ENCODE results near the gene MYO1D. TPM values are rescaled to one million over a fixed set of nuclear protein-coding genes. Genes with fewer than 3 reads are reported as not detected.

Gene MYO1D
- total RNA-seq, 1 experiment from 2014 or later, result 206 TPM

DNA sequence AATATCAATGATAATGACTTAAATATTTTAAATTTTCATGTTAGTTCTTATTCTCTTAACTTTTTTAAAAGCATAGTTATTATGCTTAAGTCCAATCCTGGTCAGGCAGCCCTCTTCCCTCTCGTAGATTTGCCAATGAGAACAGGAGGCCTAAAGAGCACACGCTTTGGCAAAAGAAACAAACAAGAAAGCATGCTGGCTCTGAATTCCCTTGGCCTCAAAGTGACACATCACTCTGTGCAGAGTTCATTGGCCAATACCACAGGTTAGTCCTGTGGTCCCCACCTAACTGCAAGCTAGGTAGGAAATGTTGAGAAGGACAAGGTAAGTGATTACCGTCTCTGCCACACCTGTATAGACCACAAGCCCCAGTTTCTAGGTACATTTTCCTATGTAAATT, 61.5 kb downstream of the MYO1D start:
- CTCF ChIA-PET, result interaction anchor here (1.4 kb wide), 1 partner anchor 62 kb away, joined by 4 read pairs; the partner anchor contains the start of gene MYO1D
- Mint-ChIP-seq H3K4me3 (ENCODE audit: unreplicated experiment) (no peak overlapping the region), H3K27me3 (ENCODE audit: insufficient read depth, unreplicated experiment) (no peaks in the 10 kb centered on the region), H3K4me1 (ENCODE audit: low read depth, unreplicated experiment) (peaks cover 40% of the 10 kb centered on the region), H3K27ac (ENCODE audit: unreplicated experiment) (no peak overlapping the region), H3K36me3 (ENCODE audit: insufficient read depth, unreplicated experiment) (peaks cover 30% of the 10 kb centered on the region), H3K9me3 (ENCODE audit: unreplicated experiment) (no peaks in the 10 kb centered on the region)
- TF ChIP-seq, protein P1, sequence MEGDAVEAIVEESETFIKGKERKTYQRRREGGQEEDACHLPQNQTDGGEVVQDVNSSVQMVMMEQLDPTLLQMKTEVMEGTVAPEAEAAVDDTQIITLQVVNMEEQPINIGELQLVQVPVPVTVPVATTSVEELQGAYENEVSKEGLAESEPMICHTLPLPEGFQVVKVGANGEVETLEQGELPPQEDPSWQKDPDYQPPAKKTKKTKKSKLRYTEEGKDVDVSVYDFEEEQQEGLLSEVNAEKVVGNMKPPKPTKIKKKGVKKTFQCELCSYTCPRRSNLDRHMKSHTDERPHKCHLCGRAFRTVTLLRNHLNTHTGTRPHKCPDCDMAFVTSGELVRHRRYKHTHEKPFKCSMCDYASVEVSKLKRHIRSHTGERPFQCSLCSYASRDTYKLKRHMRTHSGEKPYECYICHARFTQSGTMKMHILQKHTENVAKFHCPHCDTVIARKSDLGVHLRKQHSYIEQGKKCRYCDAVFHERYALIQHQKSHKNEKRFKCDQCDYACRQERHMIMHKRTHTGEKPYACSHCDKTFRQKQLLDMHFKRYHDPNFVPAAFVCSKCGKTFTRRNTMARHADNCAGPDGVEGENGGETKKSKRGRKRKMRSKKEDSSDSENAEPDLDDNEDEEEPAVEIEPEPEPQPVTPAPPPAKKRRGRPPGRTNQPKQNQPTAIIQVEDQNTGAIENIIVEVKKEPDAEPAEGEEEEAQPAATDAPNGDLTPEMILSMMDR (IDR thresholded peaks at IDR 0.05; ENCODE audit: insufficient read depth in 1 of 2, low read depth in 1 of 2, low read length in 1 of 2, severe bottlenecking in 1 of 2, unreplicated experiment in 1 of 2), result no peak
- H3K4me3 ChIP-seq (ENCODE audit: low read depth, low read length), result no peak overlapping the region
- POLR2A ChIA-PET, result no interaction called here
- H3K36me3 ChIP-seq (ENCODE audit: control insufficient read depth, insufficient read depth, low read length), result no peaks in the 10 kb centered on the region
- H3K4me1 ChIP-seq, result peaks cover 14% of the 10 kb centered on the region
- H3K9me3 ChIP-seq, result no peaks in the 10 kb centered on the region
- no peak for DNase-seq
- BruUV-seq (replicated peaks), result no TSS peak
- no peaks in the 10 kb centered on the region for H3K27me3 ChIP-seq (replicated peaks; ENCODE audit: control insufficient read depth, insufficient read depth, low read length)
- intact Hi-C loops (cut with micrococcal nuclease; ENCODE audit: unreplicated experiment), result no loop called here

- POLR2A ChIA-PET, result no interaction called here
- intact Hi-C loops (cut with micrococcal nuclease; ENCODE audit: unreplicated experiment), result no loop called here
- no peaks in the 10 kb centered on the region for H3K9me3 Mint-ChIP-seq (ENCODE audit: unreplicated experiment)
- peaks cover 24% of the 10 kb centered on the region for H3K36me3 Mint-ChIP-seq (ENCODE audit: insufficient read depth, unreplicated experiment)
- H3K4me1 Mint-ChIP-seq (ENCODE audit: low read depth, unreplicated experiment), result peaks cover 38% of the 10 kb centered on the region
- Histone ChIP-seq H3K27me3 (replicated peaks; ENCODE audit: control insufficient read depth, insufficient read depth, low read length) (no peaks in the 10 kb centered on the region), H3K4me1 (peaks cover 10% of the 10 kb centered on the region), H3K9me3 (no peaks in the 10 kb centered on the region), H3K4me3 (ENCODE audit: low read depth, low read length) (no peak overlapping the region), H3K36me3 (ENCODE audit: control insufficient read depth, insufficient read depth, low read length) (no peaks in the 10 kb centered on the region)
- no peaks in the 10 kb centered on the region for H3K27me3 Mint-ChIP-seq (ENCODE audit: insufficient read depth, unreplicated experiment)
- no TSS peak for BruUV-seq (replicated peaks)
- no peak for DNase-seq
- TF ChIP-seq, protein P1 (IDR thresholded peaks at IDR 0.05; ENCODE audit: insufficient read depth in 1 of 2, low read depth in 1 of 2, low read length in 1 of 2, severe bottlenecking in 1 of 2, unreplicated experiment in 1 of 2), result no peak
- CTCF ChIA-PET, result interaction anchor here (1.4 kb wide), 1 partner anchor 62 kb away, joined by 4 read pairs; the partner anchor contains the start of gene MYO1D
- no peak overlapping the region for H3K27ac Mint-ChIP-seq (ENCODE audit: unreplicated experiment)
- H3K4me3 Mint-ChIP-seq (ENCODE audit: unreplicated experiment), result no peak overlapping the region
Observed at GRCh38 chr17:32814836-32815235, 62.1 kb downstream of the MYO1D start.

GRCh38 chr17:32813021-32813420, 63.9 kb downstream of the MYO1D start:
- ChIA-PET POLR2A (no interaction called here), CTCF (no interaction called here)
- peaks cover 6% of the 10 kb centered on the region; the same call in 1 of the 2 replicates for H3K4me1 ChIP-seq
- Mint-ChIP-seq H3K27ac (ENCODE audit: unreplicated experiment) (no peak overlapping the region), H3K27me3 (ENCODE audit: insufficient read depth, unreplicated experiment) (no peaks in the 10 kb centered on the region), H3K4me3 (ENCODE audit: unreplicated experiment) (no peak overlapping the region), H3K4me1 (ENCODE audit: low read depth, unreplicated experiment) (peaks cover 31% of the 10 kb centered on the region), H3K36me3 (ENCODE audit: insufficient read depth, unreplicated experiment) (peaks cover 19% of the 10 kb centered on the region), H3K9me3 (ENCODE audit: unreplicated experiment) (no peaks in the 10 kb centered on the region)
- no peaks in the 10 kb centered on the region for H3K9me3 ChIP-seq
- DNase-seq, result no peak
- H3K27me3 ChIP-seq (replicated peaks; ENCODE audit: control insufficient read depth, insufficient read depth, low read length), result no peaks in the 10 kb centered on the region
- no TSS peak for BruUV-seq (replicated peaks)
- TF ChIP-seq, protein P1 (IDR thresholded peaks at IDR 0.05; ENCODE audit: insufficient read depth in 1 of 2, low read depth in 1 of 2, low read length in 1 of 2, severe bottlenecking in 1 of 2, unreplicated experiment in 1 of 2), result no peak
- intact Hi-C loops (cut with micrococcal nuclease; ENCODE audit: unreplicated experiment), result no loop called here
- no peak overlapping the region for H3K4me3 ChIP-seq (ENCODE audit: low read depth, low read length)
- H3K36me3 ChIP-seq (ENCODE audit: control insufficient read depth, insufficient read depth, low read length), result no peaks in the 10 kb centered on the region
